HG02623 (cell line): ENCODE results near the gene SCN1A.
A peak's percentile ranks its signal among the peaks of the same experiment; 100 is the strongest.
"Not testable (repeated sequence)": the region's sequence is repeated elsewhere in the genome, so short reads cannot be mapped to it uniquely, and the experiment has no call there.

ENCODE experiments used
- ATAC-seq: cut with Tn5 transposase; IDR thresholded peaks from one replicate; pipeline ENCODE4 v1.9.1; 2021; ENCODE audit warnings: moderate library complexity; ENCODE audit not compliant: unreplicated experiment

SCN1A gene

GRCh38 chr2:165989851-165990250, 138.0 kb downstream of the SCN1A start:
- no peak for ATAC-seq

- no peak for ATAC-seq
Measured at GRCh38 chr2:165985120-165985519, 142.7 kb downstream of the SCN1A start.

- ATAC-seq: not testable (repeated sequence)
Measured at GRCh38 chr2:165972161-165972560, 155.7 kb downstream of the SCN1A start.

- no peak for ATAC-seq
Measured at GRCh38 chr2:165970663-165971062, 157.2 kb downstream of the SCN1A start.

- ATAC-seq: no peak
Measured at GRCh38 chr2:165969227-165969626, 158.6 kb downstream of the SCN1A start.

GRCh38 chr2:165967746-165968145, 160.1 kb downstream of the SCN1A start:
- no peak for ATAC-seq

GRCh38 chr2:165961818-165962217, 166.0 kb downstream of the SCN1A start:
- ATAC-seq: no peak

GRCh38 chr2:165959371-165959770, 168.4 kb downstream of the SCN1A start:
- ATAC-seq: no peak

- no peak for ATAC-seq
Measured at GRCh38 chr2:165958313-165958960, 169.4 kb downstream of the SCN1A start.

GRCh38 chr2:165957030-165957675, 170.7 kb downstream of the SCN1A start:
- ATAC-seq: no peak

GRCh38 chr2:165953655-165954606, 173.9 kb downstream of the SCN1A start, which contains the start of gene TTC21B:
Gene TTC21B (minus strand): TSS chr2:165953776. CDS start chr2:165953705, 71 bp downstream.
- peak; percentile 97 for ATAC-seq

GRCh38 chr2:165953306-165953654, 174.5 kb downstream of the SCN1A start:
- no peak for ATAC-seq

- no peak for ATAC-seq
Measured at GRCh38 chr2:165952741-165953211, 175.0 kb downstream of the SCN1A start.

GRCh38 chr2:165952085-165952484, 175.7 kb downstream of the SCN1A start:
- ATAC-seq: no peak

- no peak for ATAC-seq
Measured at GRCh38 chr2:165950438-165950837, 177.4 kb downstream of the SCN1A start.

GRCh38 chr2:165941827-165942226, 186.0 kb downstream of the SCN1A start:
- ATAC-seq: no peak

GRCh38 chr2:165938237-165938636, 189.6 kb downstream of the SCN1A start:
- ATAC-seq: no peak
